IgD-negative memory B cell (primary cell): ENCODE data around the gene SLN. TPM values are rescaled to one million over a fixed set of nuclear protein-coding genes. Genes with fewer than 3 reads are reported as not detected.

Source experiments
- H3K27ac Mint-ChIP-seq, 3 donors: one replicate each; pipeline ENCODE4 v1.8.0; 2020 to 2022; ENCODE audit warnings: mild to moderate bottlenecking in 3 of 3, mixed read lengths in 3 of 3, moderate library complexity in 1 of 3
- H3K27me3 Mint-ChIP-seq: one replicate; pipeline ENCODE4 v1.8.0; 2021; ENCODE audit warnings: mixed read lengths
- H3K36me3 Mint-ChIP-seq: one replicate; pipeline ENCODE4 v1.8.0; 2020; ENCODE audit warnings: mild to moderate bottlenecking, mixed read lengths
- H3K4me1 Mint-ChIP-seq, 3 donors: one replicate each; pipeline ENCODE4 v1.8.0; 2020 to 2022; ENCODE audit warnings: mixed read lengths in 3 of 3, mild to moderate bottlenecking in 1 of 3
- H3K4me3 Mint-ChIP-seq, 4 donors: one replicate each; pipeline ENCODE4 v1.8.0; 2020 to 2022; ENCODE audit warnings: mild to moderate bottlenecking in 4 of 4, mixed read lengths in 4 of 4, moderate library complexity in 3 of 4
- H3K9me3 Mint-ChIP-seq, 3 donors: one replicate each; pipeline ENCODE4 v1.8.0; 2020 to 2021; ENCODE audit warnings: mixed read lengths in 3 of 3, mild to moderate bottlenecking in 1 of 3
- polyA plus RNA-seq: library from polyadenylated mRNA; unstranded; fragments of 300-500 nt; fragmentation: Illumina TruSeq; gene quantifications from one replicate; pipeline ENCODE4 v1.2.3, GENCODE V29; 2021

Gene SLN
- polyA plus RNA-seq, 1 donor from 2014 or later, result not detected

- no peak overlapping the region for H3K27ac Mint-ChIP-seq
These were observed 21.7 kb upstream of the SLN start for GRCh38 chr11:107733518-107733917.

GRCh38 chr11:107732689-107733051 lies 20.8 kb upstream of the SLN start:
- Mint-ChIP-seq H3K9me3 (no peaks in the 10 kb centered on the region), H3K27ac (no peak overlapping the region), H3K4me3 (no peak overlapping the region), H3K4me1 (no peaks in the 10 kb centered on the region), H3K27me3 (peaks cover 19% of the 10 kb centered on the region), H3K36me3 (no peaks in the 10 kb centered on the region)

More at GRCh38 chr11:107733518-107733917, 21.7 kb upstream of the SLN start:
- H3K36me3 Mint-ChIP-seq, result no peaks in the 10 kb centered on the region
- peaks cover 17% of the 10 kb centered on the region for H3K27me3 Mint-ChIP-seq
- H3K9me3 Mint-ChIP-seq, result no peaks in the 10 kb centered on the region
- H3K4me3 Mint-ChIP-seq, result no peak overlapping the region
- no peaks in the 10 kb centered on the region for H3K4me1 Mint-ChIP-seq

GRCh38 chr11:107731941-107732688 lies 20.3 kb upstream of the SLN start:
- Mint-ChIP-seq H3K27me3 (peaks cover 19% of the 10 kb centered on the region), H3K27ac (no peak overlapping the region), H3K36me3 (no peaks in the 10 kb centered on the region), H3K9me3 (no peaks in the 10 kb centered on the region), H3K4me3 (no peak overlapping the region), H3K4me1 (no peaks in the 10 kb centered on the region)

GRCh38 chr11:107722662-107723061 lies 10.8 kb upstream of the SLN start:
- H3K4me3 Mint-ChIP-seq, result no peak overlapping the region
- H3K9me3 Mint-ChIP-seq, result peaks cover 0 to 2% (median 0%) of the 10 kb centered on the region in 3 donors

GRCh38 chr11:107721207-107721606 lies 9.4 kb upstream of the SLN start:
- Mint-ChIP-seq H3K9me3 (peaks cover 0 to 4% (median 0%) of the 10 kb centered on the region in 3 donors), H3K36me3 (peaks cover 3% of the 10 kb centered on the region), H3K4me1 (no peaks in the 10 kb centered on the region), H3K27ac (no peak overlapping the region), H3K27me3 (no peaks in the 10 kb centered on the region), H3K4me3 (no peak overlapping the region)

More at GRCh38 chr11:107722662-107723061, 10.8 kb upstream of the SLN start:
- Mint-ChIP-seq H3K4me1 (no peaks in the 10 kb centered on the region), H3K27ac (no peak overlapping the region), H3K36me3 (peaks cover 1% of the 10 kb centered on the region), H3K27me3 (no peaks in the 10 kb centered on the region)

GRCh38 chr11:107720303-107720774 lies 8.5 kb upstream of the SLN start:
- Mint-ChIP-seq H3K4me1 (no peaks in the 10 kb centered on the region), H3K27ac (no peak overlapping the region), H3K27me3 (no peaks in the 10 kb centered on the region), H3K36me3 (peaks cover 3% of the 10 kb centered on the region), H3K4me3 (no peak overlapping the region), H3K9me3 (peaks cover 0 to 4% (median 0%) of the 10 kb centered on the region in 3 donors)

GRCh38 chr11:107719557-107720302 lies 7.9 kb upstream of the SLN start:
- peaks cover 5% of the 10 kb centered on the region for H3K27me3 Mint-ChIP-seq
- H3K27ac Mint-ChIP-seq, result no peak overlapping the region
- H3K4me3 Mint-ChIP-seq, result no peak overlapping the region
- H3K4me1 Mint-ChIP-seq, result no peaks in the 10 kb centered on the region
- peaks cover 0 to 4% (median under 1%) of the 10 kb centered on the region in 3 donors for H3K9me3 Mint-ChIP-seq
- peaks cover 3% of the 10 kb centered on the region for H3K36me3 Mint-ChIP-seq

- Mint-ChIP-seq H3K9me3 (peaks cover 0 to 4% (median 2%) of the 10 kb centered on the region in 3 donors), H3K4me1 (no peaks in the 10 kb centered on the region), H3K27ac (no peak overlapping the region), H3K4me3 (no peak overlapping the region), H3K27me3 (peaks cover 8% of the 10 kb centered on the region), H3K36me3 (peaks cover 2% of the 10 kb centered on the region)
These were observed 7.2 kb upstream of the SLN start for GRCh38 chr11:107719073-107719472.

GRCh38 chr11:107716884-107717532 lies 5.2 kb upstream of the SLN start:
- Mint-ChIP-seq H3K36me3 (peaks cover 2% of the 10 kb centered on the region), H3K27ac (no peak overlapping the region), H3K4me3 (no peak overlapping the region), H3K27me3 (peaks cover 15% of the 10 kb centered on the region), H3K9me3 (peaks cover 0 to 4% (median 2%) of the 10 kb centered on the region in 3 donors), H3K4me1 (no peaks in the 10 kb centered on the region)

GRCh38 chr11:107713009-107713408 lies 1.2 kb upstream of the SLN start:
- peaks cover 25% of the 10 kb centered on the region for H3K27me3 Mint-ChIP-seq
- H3K4me3 Mint-ChIP-seq, result no peak overlapping the region
- no peak overlapping the region for H3K27ac Mint-ChIP-seq
- no peaks in the 10 kb centered on the region for H3K4me1 Mint-ChIP-seq
- peaks cover 2% of the 10 kb centered on the region for H3K36me3 Mint-ChIP-seq
- peaks cover 0 to 2% (median 2%) of the 10 kb centered on the region in 3 donors for H3K9me3 Mint-ChIP-seq

GRCh38 chr11:107710301-107710700 lies 1.6 kb downstream of the SLN start:
- Mint-ChIP-seq H3K4me3 (no peak overlapping the region), H3K9me3 (peaks cover 0 to 2% (median 0%) of the 10 kb centered on the region in 3 donors), H3K36me3 (no peaks in the 10 kb centered on the region), H3K27ac (no peak overlapping the region), H3K4me1 (no peaks in the 10 kb centered on the region), H3K27me3 (peaks cover 29% of the 10 kb centered on the region)

GRCh38 chr11:107708792-107709191 lies 3.1 kb downstream of the SLN start:
- H3K9me3 Mint-ChIP-seq, result no peaks in the 10 kb centered on the region
- peaks cover 21% of the 10 kb centered on the region for H3K27me3 Mint-ChIP-seq
- H3K36me3 Mint-ChIP-seq, result no peaks in the 10 kb centered on the region
- no peak overlapping the region for H3K4me3 Mint-ChIP-seq
- no peaks in the 10 kb centered on the region for H3K4me1 Mint-ChIP-seq
- H3K27ac Mint-ChIP-seq, result no peak overlapping the region

- no peak overlapping the region for H3K27ac Mint-ChIP-seq
- H3K27me3 Mint-ChIP-seq, result peaks cover 27% of the 10 kb centered on the region
- H3K4me3 Mint-ChIP-seq, result no peak overlapping the region
These were observed 4.0 kb downstream of the SLN start for GRCh38 chr11:107707807-107708206.

GRCh38 chr11:107707215-107707671 lies 4.6 kb downstream of the SLN start:
- Mint-ChIP-seq H3K9me3 (no peaks in the 10 kb centered on the region), H3K27ac (no peak overlapping the region), H3K4me1 (no peaks in the 10 kb centered on the region), H3K27me3 (peaks cover 23% of the 10 kb centered on the region), H3K36me3 (no peaks in the 10 kb centered on the region), H3K4me3 (no peak overlapping the region)

More at GRCh38 chr11:107707807-107708206, 4.0 kb downstream of the SLN start:
- Mint-ChIP-seq H3K36me3 (no peaks in the 10 kb centered on the region), H3K4me1 (no peaks in the 10 kb centered on the region), H3K9me3 (no peaks in the 10 kb centered on the region)

- H3K4me1 Mint-ChIP-seq, result no peaks in the 10 kb centered on the region
- no peaks in the 10 kb centered on the region for H3K9me3 Mint-ChIP-seq
- H3K36me3 Mint-ChIP-seq, result no peaks in the 10 kb centered on the region
- H3K4me3 Mint-ChIP-seq, result no peak overlapping the region
- no peak overlapping the region for H3K27ac Mint-ChIP-seq
- peaks cover 18% of the 10 kb centered on the region for H3K27me3 Mint-ChIP-seq
These were observed 5.3 kb downstream of the SLN start for GRCh38 chr11:107706531-107706930.
